IMR-90 (cell line): ENCODE measurements around the gene DNMT1.

ENCODE experiments used
- CEBPB ChIP-seq: IDR thresholded peaks from 2 replicates; pipeline ENCODE4 v1.6.1; 2012; ENCODE audit warnings: low read depth, low read length, improper control_type of control experiment
- POLR2A ChIP-seq: IDR thresholded peaks from 2 replicates; pipeline ENCODE4 v1.6.1; 2012; ENCODE audit warnings: mild to moderate bottlenecking, low read depth, low read length
- TF ChIP-seq, protein P1 (sequence below): conservative IDR thresholded peaks from 2 replicates; pipeline ENCODE4 v1.5.1; 2012; ENCODE audit warnings: mild to moderate bottlenecking, low read depth, low read length, improper control_type of control experiment

DNA sequence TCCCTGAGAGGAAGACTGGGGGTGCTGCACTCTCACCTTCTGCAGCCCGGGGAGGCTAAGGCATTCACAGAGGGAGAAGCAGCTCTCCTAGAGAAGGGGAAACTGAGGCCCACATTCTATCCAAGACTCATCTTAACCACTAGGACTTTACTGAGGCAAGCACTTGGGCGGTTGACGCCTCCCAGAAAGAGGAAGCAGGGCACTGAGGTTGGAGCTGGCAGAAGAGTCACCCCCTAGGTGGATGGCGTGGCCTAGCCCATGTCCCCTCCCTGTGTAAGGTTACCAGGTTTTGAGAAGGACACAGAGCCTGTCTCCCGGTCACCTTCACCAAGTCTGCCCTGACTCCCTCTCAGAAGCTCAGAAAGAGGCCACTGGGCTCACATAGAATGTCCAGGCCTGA lies 33.6 kb upstream of the DNMT1 start:
- TF ChIP-seq, protein P1, sequence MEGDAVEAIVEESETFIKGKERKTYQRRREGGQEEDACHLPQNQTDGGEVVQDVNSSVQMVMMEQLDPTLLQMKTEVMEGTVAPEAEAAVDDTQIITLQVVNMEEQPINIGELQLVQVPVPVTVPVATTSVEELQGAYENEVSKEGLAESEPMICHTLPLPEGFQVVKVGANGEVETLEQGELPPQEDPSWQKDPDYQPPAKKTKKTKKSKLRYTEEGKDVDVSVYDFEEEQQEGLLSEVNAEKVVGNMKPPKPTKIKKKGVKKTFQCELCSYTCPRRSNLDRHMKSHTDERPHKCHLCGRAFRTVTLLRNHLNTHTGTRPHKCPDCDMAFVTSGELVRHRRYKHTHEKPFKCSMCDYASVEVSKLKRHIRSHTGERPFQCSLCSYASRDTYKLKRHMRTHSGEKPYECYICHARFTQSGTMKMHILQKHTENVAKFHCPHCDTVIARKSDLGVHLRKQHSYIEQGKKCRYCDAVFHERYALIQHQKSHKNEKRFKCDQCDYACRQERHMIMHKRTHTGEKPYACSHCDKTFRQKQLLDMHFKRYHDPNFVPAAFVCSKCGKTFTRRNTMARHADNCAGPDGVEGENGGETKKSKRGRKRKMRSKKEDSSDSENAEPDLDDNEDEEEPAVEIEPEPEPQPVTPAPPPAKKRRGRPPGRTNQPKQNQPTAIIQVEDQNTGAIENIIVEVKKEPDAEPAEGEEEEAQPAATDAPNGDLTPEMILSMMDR: no peak
- TF ChIP-seq POLR2A: no peak
- no peak for TF ChIP-seq CEBPB
